ENCODE data around the gene TRPM1.

TRPM1 gene

DNA sequence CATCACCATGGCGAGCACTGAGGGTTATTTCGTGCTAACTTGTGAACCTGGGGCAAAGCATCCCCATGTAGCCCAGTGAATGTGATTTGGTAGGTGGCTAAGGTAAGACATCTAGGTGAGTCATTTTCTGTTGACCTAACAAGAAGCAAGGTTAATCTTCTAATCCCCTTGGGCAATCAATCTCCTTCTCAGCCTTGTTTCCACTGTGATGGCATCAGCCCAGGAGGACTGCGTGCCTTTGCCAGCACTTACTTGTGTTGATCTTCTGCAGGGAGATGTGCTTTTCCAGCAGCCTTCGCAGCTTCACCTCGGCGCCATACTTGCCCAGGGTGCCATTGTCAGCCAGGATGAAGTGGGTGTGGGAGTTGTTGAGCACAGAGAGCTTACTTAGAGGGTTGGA lies 35.7 kb downstream of the TRPM1 start:
- TF ChIP-seq, protein P1, sequence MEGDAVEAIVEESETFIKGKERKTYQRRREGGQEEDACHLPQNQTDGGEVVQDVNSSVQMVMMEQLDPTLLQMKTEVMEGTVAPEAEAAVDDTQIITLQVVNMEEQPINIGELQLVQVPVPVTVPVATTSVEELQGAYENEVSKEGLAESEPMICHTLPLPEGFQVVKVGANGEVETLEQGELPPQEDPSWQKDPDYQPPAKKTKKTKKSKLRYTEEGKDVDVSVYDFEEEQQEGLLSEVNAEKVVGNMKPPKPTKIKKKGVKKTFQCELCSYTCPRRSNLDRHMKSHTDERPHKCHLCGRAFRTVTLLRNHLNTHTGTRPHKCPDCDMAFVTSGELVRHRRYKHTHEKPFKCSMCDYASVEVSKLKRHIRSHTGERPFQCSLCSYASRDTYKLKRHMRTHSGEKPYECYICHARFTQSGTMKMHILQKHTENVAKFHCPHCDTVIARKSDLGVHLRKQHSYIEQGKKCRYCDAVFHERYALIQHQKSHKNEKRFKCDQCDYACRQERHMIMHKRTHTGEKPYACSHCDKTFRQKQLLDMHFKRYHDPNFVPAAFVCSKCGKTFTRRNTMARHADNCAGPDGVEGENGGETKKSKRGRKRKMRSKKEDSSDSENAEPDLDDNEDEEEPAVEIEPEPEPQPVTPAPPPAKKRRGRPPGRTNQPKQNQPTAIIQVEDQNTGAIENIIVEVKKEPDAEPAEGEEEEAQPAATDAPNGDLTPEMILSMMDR (IDR thresholded peaks at IDR 0.05; ENCODE audit: borderline replicate concordance, insufficient read depth, low read depth, low read length) = no peak
- no peak overlapping the region for H3K4me3 ChIP-seq (ENCODE audit: low read depth, low read length)

DNA sequence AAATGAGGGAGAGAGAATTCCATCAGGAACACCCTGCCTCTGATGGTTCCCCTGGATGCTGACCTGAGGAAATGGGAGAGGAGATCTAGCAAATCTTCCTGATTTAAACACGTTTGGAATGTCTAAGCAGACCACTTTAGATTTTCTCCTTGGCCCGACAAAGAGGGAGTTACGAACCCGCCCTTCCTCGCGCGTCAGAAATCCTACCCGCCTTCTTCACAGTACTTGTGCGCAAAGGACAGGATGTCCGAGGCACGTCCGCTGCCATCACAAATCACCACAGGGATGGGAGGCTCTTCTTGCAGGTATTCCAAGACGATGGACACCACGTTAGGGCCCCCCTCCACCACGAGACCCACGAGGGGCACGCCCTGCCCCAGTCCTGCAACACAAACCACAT lies 38.6 kb downstream of the TRPM1 start:
- H3K4me3 ChIP-seq (ENCODE audit: low read depth, low read length) = no peak overlapping the region
- TF ChIP-seq, protein P1 (IDR thresholded peaks at IDR 0.05; ENCODE audit: borderline replicate concordance, insufficient read depth, low read depth, low read length) = no peak

DNA sequence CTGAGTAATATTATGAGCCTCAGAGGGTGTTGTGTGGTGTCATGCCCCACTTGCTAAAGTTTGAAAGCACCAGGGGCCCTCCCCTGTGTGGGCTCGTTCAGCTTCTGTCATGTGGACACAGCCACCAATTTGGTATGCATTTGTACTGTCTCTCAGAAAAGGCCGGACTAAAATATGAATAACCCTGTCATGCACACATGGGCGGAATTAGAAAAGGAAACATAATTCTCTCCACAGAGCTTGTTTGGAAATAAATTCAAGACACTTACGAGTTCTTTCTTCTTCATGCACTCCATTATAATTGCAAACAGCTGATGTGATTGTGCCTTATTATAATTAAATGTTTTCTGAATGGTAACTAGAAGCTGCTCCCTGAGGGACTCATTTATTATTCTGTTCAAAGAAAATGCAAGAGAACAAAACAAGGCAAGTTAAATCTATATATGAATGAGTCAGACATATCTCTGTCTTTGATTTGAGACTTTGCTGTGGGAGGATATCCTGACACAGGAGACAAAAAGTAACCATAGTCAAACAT lies 39.1 kb downstream of the TRPM1 start:
- H3K4me3 ChIP-seq (ENCODE audit: low read depth, low read length) = no peak overlapping the region
- TF ChIP-seq, protein P1 (IDR thresholded peaks at IDR 0.05; ENCODE audit: borderline replicate concordance, insufficient read depth, low read depth, low read length) = no peak

DNA sequence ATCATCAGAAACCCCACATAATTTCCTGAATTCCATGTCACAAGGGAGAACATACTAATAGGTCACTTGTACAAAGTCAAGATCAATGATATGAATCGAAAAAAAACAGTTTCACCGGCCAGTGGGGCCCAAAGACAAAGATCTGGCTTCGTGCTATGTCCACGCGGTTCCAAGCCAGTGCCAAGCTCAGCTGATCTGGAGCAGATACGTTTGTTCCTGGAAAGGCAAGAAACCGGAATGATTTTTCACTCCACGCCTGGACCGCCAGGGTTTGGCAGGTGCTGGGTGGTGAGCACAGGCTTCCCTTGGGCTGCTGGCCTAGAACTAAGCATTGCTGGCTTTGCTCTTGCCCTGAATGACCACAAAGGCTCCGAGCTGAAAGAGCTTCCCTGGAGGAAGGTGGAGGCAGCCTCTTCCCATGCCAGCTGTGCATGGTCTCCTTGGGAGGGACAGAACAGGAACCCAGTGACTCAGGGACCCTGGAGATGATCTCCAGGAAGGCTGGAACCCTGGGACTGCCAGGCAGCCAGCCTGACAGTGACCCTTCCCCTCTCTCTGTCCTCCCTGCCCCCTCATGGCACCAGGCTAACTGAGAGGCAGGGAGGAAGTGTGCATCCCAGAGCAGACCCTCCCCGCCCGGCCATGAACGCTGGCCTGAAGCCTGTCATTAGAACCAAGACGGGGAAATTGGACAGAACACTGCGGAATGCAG lies 40.9 kb downstream of the TRPM1 start:
- TF ChIP-seq, protein P1 (IDR thresholded peaks at IDR 0.05; ENCODE audit: borderline replicate concordance, insufficient read depth, low read depth, low read length) = no peak
- no peak overlapping the region for H3K4me3 ChIP-seq (ENCODE audit: low read depth, low read length)

DNA sequence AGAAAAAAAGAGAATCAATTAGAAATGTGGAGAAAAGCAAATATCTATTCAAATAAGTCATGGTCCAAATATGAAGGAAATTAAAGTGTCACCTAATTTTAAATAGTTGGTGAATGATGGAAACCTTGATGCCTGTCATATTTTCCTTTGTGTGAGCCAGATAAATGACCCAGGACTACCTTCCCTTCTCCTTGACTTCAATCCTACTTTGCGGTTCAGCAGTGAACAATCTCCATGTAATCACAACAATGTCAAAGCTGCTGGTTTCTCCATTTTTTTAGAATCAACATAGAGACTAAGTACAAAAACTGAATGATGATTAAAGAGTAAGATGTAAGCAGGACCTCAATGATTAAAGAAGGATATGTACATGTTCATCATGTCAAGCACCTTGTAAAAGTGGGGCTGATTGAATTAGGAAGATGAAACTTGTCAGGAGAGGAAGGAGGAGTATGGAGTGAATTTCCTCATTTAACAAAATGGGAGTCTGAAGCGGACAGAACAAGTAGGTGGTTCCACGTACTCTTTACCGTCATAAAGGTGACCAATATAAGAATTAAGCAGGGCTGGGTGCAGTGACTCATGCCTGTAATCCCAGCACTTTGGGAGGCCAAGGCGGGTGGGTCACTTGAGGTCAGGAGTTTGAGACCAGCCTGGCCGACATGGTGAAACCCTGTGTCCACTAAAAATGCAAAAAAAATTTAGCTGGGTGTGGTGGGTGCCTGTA lies 43.1 kb downstream of the TRPM1 start:
- TF ChIP-seq, protein P1 (IDR thresholded peaks at IDR 0.05; ENCODE audit: borderline replicate concordance, insufficient read depth, low read depth, low read length) = no peak
- no peak overlapping the region for H3K4me3 ChIP-seq (ENCODE audit: low read depth, low read length)

DNA sequence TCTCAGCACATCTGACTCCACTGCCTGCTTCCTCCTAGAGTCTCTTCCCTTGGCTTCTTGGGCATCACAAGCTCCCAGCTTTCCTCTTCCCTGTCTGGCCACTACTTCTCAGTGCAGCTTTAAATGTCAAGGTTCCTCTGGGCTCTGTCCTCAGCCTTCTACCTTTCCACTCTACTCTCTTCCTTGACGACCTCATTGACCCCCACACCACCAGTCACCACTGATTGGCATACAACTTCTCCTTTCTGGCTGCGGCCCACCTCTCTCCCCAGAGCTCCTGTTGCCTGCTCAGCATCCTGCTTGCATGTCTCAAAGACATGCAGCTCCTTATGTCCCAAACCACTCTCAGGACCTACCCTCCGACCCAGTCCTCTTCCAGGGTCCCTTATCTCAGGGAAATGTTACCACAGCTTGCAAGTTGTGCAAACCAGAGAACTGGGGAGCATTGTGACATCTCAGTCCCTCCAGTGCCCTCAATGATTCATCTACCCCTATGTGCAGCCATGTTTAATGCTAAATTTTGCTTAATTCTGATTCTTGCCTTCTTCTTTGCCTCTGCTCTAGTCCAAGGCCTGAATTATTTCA lies 49.9 kb downstream of the TRPM1 start:
- TF ChIP-seq, protein P1 (IDR thresholded peaks at IDR 0.05; ENCODE audit: borderline replicate concordance, insufficient read depth, low read depth, low read length) = no peak
- H3K4me3 ChIP-seq (ENCODE audit: low read depth, low read length) = no peak overlapping the region

Measured in GM12875 (cell line).